ENCODE measurements around the gene CRYBG1. TPM values are rescaled to one million over a fixed set of nuclear protein-coding genes. Genes with fewer than 3 reads are reported as not detected.

CRYBG1 gene
- total and polyA plus RNA-seq, 2 of the 4 experiments (the other 2 are of a cell fraction), result 0.38 to 1.1 TPM

DNA sequence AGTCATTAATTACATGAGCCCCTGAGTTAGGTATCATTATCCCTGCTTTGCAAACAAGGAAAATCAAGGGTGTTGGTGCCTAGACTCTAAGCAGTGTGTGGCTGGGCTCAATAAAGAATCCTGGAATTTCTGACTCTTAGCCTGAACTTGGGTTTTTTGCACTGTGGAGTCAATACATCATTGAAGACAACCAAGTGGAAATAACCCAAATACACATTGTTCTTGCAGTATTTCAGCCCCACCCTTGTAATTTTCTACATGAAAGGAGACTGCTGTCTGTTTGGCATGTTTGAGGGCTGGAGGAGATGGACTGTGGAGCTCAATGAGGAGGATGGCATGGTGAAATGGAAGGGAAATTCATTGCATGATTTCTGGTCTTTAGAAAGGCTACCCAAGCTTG lies 110.3 kb downstream of the CRYBG1 start:
- no peak overlapping the region for H3K18ac ChIP-seq (ENCODE audit: low read depth, low read length)
- TF ChIP-seq RAD21 (IDR thresholded peaks at IDR 0.05; ENCODE audit: low read length) (no peak), CHD1 (IDR thresholded peaks at IDR 0.05; ENCODE audit: low read depth, low read length) (no peak), SMC3 (IDR thresholded peaks at IDR 0.05; ENCODE audit: low read depth, low read length) (no peak), NFE2L2 (IDR thresholded peaks at IDR 0.05; ENCODE audit: low read depth, low read length) (no peak), MXI1 (IDR thresholded peaks at IDR 0.05; ENCODE audit: borderline replicate concordance, low read depth, low read length) (no peak), MAFK (IDR thresholded peaks at IDR 0.05; ENCODE audit: low read depth, low read length) (no peak), BHLHE40 (IDR thresholded peaks at IDR 0.05; ENCODE audit: low read depth, low read length) (no peak), FOS (IDR thresholded peaks at IDR 0.05; ENCODE audit: low read depth, low read length) (no peak), ELK1 (IDR thresholded peaks at IDR 0.05; ENCODE audit: borderline replicate concordance, low read depth, low read length) (no peak), MAZ (IDR thresholded peaks at IDR 0.05; ENCODE audit: borderline replicate concordance, low read depth, low read length) (no peak), RCOR1 (IDR thresholded peaks at IDR 0.05; ENCODE audit: insufficient replicate concordance, low read length) (no peak), RFX5 (IDR thresholded peaks at IDR 0.05; ENCODE audit: low read depth, low read length) (no peak), CEBPB (IDR thresholded peaks at IDR 0.05; ENCODE audit: low read depth, low read length) (no peak), POLR2A (IDR thresholded peaks at IDR 0.05; ENCODE audit: low read depth, low read length) (no peak)
- TF ChIP-seq, protein P1, sequence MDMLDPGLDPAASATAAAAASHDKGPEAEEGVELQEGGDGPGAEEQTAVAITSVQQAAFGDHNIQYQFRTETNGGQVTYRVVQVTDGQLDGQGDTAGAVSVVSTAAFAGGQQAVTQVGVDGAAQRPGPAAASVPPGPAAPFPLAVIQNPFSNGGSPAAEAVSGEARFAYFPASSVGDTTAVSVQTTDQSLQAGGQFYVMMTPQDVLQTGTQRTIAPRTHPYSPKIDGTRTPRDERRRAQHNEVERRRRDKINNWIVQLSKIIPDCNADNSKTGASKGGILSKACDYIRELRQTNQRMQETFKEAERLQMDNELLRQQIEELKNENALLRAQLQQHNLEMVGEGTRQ (IDR thresholded peaks at IDR 0.05; ENCODE audit: low read depth, low read length), result no peak
- TF ChIP-seq, protein P2, sequence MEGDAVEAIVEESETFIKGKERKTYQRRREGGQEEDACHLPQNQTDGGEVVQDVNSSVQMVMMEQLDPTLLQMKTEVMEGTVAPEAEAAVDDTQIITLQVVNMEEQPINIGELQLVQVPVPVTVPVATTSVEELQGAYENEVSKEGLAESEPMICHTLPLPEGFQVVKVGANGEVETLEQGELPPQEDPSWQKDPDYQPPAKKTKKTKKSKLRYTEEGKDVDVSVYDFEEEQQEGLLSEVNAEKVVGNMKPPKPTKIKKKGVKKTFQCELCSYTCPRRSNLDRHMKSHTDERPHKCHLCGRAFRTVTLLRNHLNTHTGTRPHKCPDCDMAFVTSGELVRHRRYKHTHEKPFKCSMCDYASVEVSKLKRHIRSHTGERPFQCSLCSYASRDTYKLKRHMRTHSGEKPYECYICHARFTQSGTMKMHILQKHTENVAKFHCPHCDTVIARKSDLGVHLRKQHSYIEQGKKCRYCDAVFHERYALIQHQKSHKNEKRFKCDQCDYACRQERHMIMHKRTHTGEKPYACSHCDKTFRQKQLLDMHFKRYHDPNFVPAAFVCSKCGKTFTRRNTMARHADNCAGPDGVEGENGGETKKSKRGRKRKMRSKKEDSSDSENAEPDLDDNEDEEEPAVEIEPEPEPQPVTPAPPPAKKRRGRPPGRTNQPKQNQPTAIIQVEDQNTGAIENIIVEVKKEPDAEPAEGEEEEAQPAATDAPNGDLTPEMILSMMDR (conservative IDR thresholded peaks at IDR 0.05; ENCODE audit: low read depth, low read length), result no peak
- H2AK5ac ChIP-seq (ENCODE audit: low read depth, low read length), result no peak overlapping the region
- ChIA-PET CTCF (no interaction called here), POLR2A (ENCODE audit: unreplicated experiment) (no interaction called here)
- no peaks in the 10 kb centered on the region for H3K36me3 ChIP-seq (ENCODE audit: control insufficient read depth, insufficient read depth, low read length)
- no peak overlapping the region for H4K8ac ChIP-seq (ENCODE audit: low read depth in 2 of 2, low read length in 2 of 2)
- no peak overlapping the region for H3K4me2 ChIP-seq (ENCODE audit: low read depth, low read length)
- no peak overlapping the region for H3K56ac ChIP-seq (ENCODE audit: extremely low read depth, insufficient read depth, low read length)
- peaks cover 5% of the 10 kb centered on the region for H3K9me1 ChIP-seq (ENCODE audit: insufficient read depth, low read length)
- H3K9me3 ChIP-seq (ENCODE audit: control insufficient read depth, insufficient read depth, low read length), result no peaks in the 10 kb centered on the region
- no peak overlapping the region for H3K27ac ChIP-seq (ENCODE audit: insufficient read depth, low read length)
- no peak overlapping the region for H3K23ac ChIP-seq (ENCODE audit: low read depth, low read length)
- DNase-seq (no peak), ATAC-seq (ENCODE audit: low read depth) (no peak)
- H4K91ac ChIP-seq (ENCODE audit: insufficient read depth, low read depth, low read length), result no peak overlapping the region
- no peak overlapping the region for H2AFZ ChIP-seq (replicated peaks; ENCODE audit: low read length, poor library complexity)
- peaks cover 21% of the 10 kb centered on the region for H3K27me3 ChIP-seq (ENCODE audit: control insufficient read depth, insufficient read depth, low read length)
- BruUV-seq (replicated peaks), result no TSS peak
- no peak overlapping the region for H3K9ac ChIP-seq (ENCODE audit: low read depth, low read length)
- in situ Hi-C loops (cut with MboI; ENCODE audit: low sequenced_read_pairs) (no loop called here), intact Hi-C loops (cut with micrococcal nuclease) (no loop called here), dilution Hi-C loops (cut with HindIII; ENCODE audit: low sequenced_read_pairs, unreplicated experiment) (loop anchor here (25.0 kb wide), 1 partner anchor 491 kb away; the partner anchor contains the start of gene CD24)
- no peak overlapping the region for H2BK20ac ChIP-seq (ENCODE audit: low read depth, low read length)
- peaks cover 4% of the 10 kb centered on the region; the same call in 1 of the 2 replicates for H3K4me1 ChIP-seq (ENCODE audit: control insufficient read depth, insufficient read depth, low read length)
- no peak overlapping the region for H3K4me3 ChIP-seq (ENCODE audit: insufficient read depth, low read depth, low read length)
- H2AK9ac ChIP-seq (replicated peaks; ENCODE audit: low read depth, low read length, poor library complexity), result no peak overlapping the region
- no peaks in the 10 kb centered on the region for H3K79me1 ChIP-seq (ENCODE audit: low read depth in 1 of 2, low read length in 2 of 2)
- H2BK5ac ChIP-seq (ENCODE audit: low read depth, low read length, poor library complexity, severe bottlenecking), result no peak overlapping the region
- no peak overlapping the region for H4K5ac ChIP-seq (ENCODE audit: low read depth, low read length)
- no peaks in the 10 kb centered on the region for H4K20me1 ChIP-seq (ENCODE audit: insufficient read depth, low read length)
- no peak overlapping the region for H3K14ac ChIP-seq (replicated peaks; ENCODE audit: low read depth, low read length)
- no peak overlapping the region for H2BK120ac ChIP-seq (ENCODE audit: low read depth, low read length)
- no peak overlapping the region for H2BK15ac ChIP-seq (ENCODE audit: low read depth, low read length)
- no peak overlapping the region for H3K4ac ChIP-seq (ENCODE audit: low read depth, low read length)

All from IMR-90 (cell line).